Raji (cell line): ENCODE results near the gene PLVAP.

Experiments used
- POLR2A ChIP-seq: IDR thresholded peaks from 2 replicates; pipeline ENCODE4 v1.6.1; 2011; ENCODE audit warnings: low read depth, low read length, control low read depth; ENCODE audit not compliant: insufficient read depth

The PLVAP gene

GRCh38 chr19:17311455-17312188 lies 65.5 kb downstream of the PLVAP start:
- no peak for TF ChIP-seq POLR2A

- no peak for TF ChIP-seq POLR2A
Observed at GRCh38 chr19:17309965-17310461, 67.1 kb downstream of the PLVAP start.

DNA sequence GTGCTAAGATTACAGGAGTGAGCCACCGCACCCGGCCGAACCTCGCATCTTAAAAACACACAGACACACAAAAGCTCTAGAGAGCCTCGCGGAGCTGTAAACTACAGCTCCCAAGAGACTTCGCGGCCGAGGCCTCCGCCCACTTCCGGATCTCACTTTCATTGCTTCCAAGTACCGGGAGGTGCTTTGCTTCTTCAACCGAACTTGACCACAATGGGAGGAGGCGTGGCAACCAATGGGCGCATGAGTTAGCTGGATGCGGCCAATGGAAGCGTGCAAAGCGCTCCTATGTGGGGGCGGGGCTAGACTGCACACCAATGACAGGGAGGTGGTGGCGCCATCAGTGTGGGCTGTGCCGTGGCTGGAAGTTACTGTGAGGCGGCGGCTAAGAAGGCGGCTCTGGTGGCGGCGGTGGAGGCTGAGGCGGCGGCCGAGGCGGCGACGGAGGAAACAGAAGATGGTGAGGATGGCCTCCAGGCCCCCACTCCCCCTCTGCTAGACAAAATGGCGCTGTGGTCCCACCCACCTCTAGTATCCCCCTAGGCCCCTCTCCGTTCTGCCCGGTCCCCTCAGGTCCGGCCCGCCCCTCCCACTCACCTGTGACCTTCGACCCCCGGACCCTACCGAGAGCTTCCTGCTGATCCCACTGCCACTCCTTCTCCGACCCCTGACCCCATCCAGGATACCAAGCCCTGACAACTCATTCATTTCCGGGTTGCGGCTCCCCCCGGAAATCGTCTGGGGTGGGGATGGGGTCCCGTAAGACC lies 67.8 kb downstream of the PLVAP start, which contains the start of gene DDA1:
Gene DDA1 (plus strand): TSS at position 366 of the 767 bp plus-strand sequence. CDS start 92 bp downstream, at position 458.
- TF ChIP-seq POLR2A: peak; percentile 76

GRCh38 chr19:17307876-17308377 lies 69.2 kb downstream of the PLVAP start:
- no peak for TF ChIP-seq POLR2A

DNA sequence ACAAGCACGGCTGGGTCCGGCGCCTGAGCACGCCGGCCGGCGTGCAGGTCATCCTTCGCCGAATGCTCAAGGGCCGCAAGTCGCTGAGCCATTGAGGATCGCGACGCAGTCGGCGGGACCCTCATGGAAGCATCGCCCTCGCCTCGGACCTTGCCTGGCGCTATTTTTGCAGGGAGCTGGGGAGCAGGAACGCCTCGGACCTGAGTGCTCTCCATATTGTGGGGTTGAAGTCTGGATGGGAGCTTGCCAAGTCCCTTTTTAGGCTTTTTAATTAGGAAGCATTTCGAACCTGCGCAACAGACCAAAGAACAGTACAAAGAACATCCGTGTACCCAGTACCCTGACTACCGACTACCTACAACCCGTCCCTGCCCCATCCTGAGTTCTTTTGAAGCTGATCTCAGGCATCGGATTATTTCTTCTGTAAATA lies 70.8 kb downstream of the PLVAP start:
- no peak for TF ChIP-seq POLR2A

DNA sequence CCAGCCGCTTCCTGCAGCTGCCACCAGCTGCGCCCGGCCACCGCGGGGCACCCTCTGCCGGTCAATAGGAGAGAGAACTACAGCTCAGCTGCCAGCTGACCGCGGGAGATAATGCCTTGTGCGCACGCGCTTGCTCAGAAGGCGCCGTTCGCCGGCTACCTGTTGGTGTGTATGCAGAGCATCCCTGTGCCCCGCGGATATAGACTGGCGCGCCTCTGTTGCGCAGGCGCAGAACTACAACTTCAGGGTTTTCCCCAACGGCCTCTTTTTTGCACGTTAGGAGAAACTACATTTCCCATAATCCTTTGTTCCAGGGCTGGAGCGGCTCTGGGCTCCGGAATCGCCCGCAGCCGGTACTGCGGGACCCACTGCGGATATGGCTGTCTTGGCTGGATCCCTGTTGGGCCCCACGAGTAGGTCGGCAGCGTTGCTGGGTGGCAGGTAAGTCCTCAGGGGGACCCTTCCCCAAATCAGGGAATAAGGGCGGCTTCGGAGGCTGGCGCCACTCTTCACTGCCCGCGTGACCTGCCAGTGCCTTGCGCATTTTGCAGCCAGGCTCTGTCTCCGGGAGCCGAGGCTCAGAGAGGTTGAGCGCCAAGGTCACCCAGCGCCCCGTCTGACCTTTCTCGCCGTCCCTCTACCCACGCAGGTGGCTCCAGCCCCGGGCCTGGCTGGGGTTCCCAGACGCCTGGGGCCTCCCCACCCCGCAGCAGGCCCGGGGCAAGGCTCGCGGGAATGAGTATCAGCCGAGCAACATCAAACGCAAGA lies 71.4 kb downstream of the PLVAP start, which contains the start of gene MRPL34:
Gene MRPL34 (plus strand): TSS at position 356 of the 768 bp plus-strand sequence. CDS start 21 bp downstream, at position 377.
- peak; percentile 82 for TF ChIP-seq POLR2A

DNA sequence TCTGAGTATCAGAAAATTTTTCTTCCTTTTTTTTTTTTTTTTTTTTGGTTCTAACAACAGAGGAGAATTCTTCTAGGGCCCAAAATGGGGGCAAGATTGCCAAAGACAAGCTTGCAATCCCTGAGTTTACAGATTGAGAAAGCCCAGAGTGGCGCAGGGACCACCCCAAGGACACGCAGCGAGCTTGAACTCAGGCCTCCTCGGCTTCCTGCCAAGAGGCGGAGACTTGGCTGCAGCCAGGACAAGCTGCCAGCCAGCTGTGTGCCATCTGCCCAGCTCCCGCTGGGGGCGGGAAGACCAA lies 72.0 kb downstream of the PLVAP start:
- TF ChIP-seq POLR2A: no peak

GRCh38 chr19:17304386-17305215 lies 72.5 kb downstream of the PLVAP start:
- TF ChIP-seq POLR2A: no peak

DNA sequence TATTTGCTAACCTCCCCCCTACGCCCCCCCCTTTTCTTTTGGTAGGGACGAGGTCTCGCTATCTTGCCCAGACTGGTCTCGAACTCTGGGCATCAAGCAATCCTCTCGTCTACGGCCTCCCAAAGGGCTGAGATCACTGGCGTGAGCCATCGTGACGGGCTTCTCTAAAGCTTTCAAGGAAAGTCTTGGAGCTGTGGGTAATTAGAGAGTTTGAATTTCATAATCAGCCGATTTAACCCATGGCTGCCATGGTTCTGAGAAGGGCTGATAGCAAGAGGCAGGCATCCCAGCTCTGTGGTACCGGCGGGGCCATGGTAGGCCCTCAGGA lies 73.2 kb downstream of the PLVAP start:
- TF ChIP-seq POLR2A: no peak

DNA sequence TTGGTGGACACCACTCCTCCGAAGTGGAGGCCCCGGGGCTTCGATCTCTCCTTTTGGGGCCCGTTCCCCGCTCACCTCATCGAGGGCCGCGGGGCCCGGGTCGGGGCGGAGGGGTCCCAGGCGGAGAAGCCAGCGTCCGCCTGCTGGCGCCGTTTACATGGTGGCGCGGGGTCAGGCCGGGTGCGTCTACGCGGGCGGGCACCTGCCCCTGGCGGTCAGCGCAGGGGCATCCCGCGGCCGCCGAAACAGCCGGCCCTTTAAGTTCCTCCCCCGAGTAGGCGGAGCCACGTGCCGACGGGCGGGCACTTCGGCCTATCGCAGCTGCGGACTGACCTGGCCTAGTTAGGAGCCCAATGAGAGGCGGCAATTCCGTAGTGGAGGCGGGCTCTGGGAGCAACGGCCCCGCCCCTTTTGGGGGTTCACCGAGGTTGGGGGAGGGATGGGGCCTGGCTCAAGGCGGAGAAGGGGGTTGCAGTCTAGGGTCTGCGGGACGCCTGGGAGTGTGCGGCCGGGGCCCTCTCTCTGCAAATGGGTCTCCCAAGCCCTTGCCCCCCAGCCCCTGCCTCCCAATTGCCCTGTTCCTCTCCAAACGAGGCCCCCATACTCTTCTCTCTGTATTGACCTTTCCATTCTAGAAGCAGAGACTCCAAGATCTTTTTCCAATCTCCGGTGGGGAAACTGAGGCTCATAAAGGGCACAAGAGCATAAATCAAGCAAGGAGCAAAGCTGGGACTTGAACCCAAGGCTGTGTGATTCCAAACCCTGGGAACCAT lies 73.8 kb downstream of the PLVAP start, which contains the start of gene ABHD8:
Gene ABHD8 (minus strand): TSS at position 259 of the 773 bp plus-strand sequence. CDS start 1,809 bp downstream, outside the sequence.
- TF ChIP-seq POLR2A: peak; percentile 31; the same call in 1 of the 2 replicates

- TF ChIP-seq POLR2A: no peak
Observed at GRCh38 chr19:17302391-17303166, 74.6 kb downstream of the PLVAP start.
